Mesothelial cell of epicardium (in vitro differentiated cells): ENCODE data around the gene SLC6A19. TPM values are rescaled to one million over a fixed set of nuclear protein-coding genes. Genes with fewer than 3 reads are reported as not detected.

Experiments used
- DNase-seq, 2 experiments: peaks; one replicate each; pipeline ENCODE4 v3.0.0; 2021; ENCODE audit warnings: low spot score in 2 of 2; ENCODE audit not compliant: unreplicated experiment in 2 of 2
- H3K27ac Mint-ChIP-seq: 2 replicates; pipeline ENCODE4 v1.8.0; 2021; ENCODE audit warnings: mixed read lengths
- H3K27me3 Mint-ChIP-seq: 2 replicates; pipeline ENCODE4 v1.8.0; 2021; ENCODE audit warnings: low read depth, mixed read lengths
- H3K36me3 Mint-ChIP-seq: 2 replicates; pipeline ENCODE4 v1.8.0; 2021; ENCODE audit warnings: mixed read lengths
- H3K4me1 Mint-ChIP-seq: 2 replicates; pipeline ENCODE4 v1.8.0; 2021; ENCODE audit warnings: mixed read lengths
- H3K4me3 Mint-ChIP-seq: 2 replicates; pipeline ENCODE4 v1.8.0; 2021; ENCODE audit warnings: mild to moderate bottlenecking, moderate library complexity, mixed read lengths
- H3K9me3 Mint-ChIP-seq: 2 replicates; pipeline ENCODE4 v1.8.0; 2021; ENCODE audit warnings: mixed read lengths
- total RNA-seq: library from RNA; stranded (reverse); gene quantifications from 3 replicates; pipeline ENCODE4 v1.2.1, GENCODE V29; 2021
- TF ChIP-seq, protein P1 (sequence below): fragments of 200-600 bp; sonication (generic); IDR thresholded peaks from one replicate; pipeline ENCODE4 v1.5.0; 2021; ENCODE audit warnings: antibody characterized with exemption; ENCODE audit not compliant: unreplicated experiment

SLC6A19 gene
- total RNA-seq, 1 donor from 2014 or later, result not detected

DNA sequence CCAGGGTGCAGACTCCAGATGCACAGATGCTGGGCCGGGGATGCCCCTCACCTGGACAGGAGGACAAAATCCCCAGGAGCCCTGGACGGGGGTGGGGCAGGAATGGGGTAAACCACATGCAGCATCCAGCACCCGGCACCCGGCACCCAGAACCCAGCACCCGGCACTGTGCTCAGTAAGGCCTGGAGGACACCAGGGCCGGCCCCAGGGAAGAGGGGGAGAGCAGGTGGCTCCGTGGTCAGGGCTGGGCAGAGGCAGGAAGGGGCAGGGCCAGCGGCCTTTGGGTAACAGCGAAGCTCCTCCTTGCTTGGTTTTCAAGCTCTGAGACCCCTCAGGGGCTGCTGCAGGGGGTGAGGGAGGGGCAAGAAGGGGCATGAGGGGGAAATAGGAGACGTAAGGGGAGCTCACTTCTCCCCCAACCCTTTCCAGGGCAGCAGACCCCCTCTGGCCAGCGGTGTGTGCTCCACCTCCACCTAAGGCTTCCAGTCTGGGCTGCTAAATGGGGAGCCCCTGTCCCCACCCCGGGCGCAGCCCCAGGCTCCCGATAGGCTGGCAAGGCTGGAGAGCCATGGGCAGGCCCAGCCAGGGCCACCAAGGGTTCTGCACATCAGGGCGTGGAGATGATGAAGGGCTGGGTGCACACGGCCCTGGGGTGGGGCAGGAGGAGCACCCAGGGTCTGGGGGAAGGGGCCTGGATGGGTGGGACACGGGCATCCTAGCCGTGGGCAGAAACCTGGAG, 17.8 kb upstream of the SLC6A19 start:
- DNase-seq, result no peak
- H3K9me3 Mint-ChIP-seq, result no peaks in the 10 kb centered on the region
- no peak overlapping the region for H3K4me3 Mint-ChIP-seq
- H3K4me1 Mint-ChIP-seq, result no peaks in the 10 kb centered on the region
- TF ChIP-seq, protein P1, sequence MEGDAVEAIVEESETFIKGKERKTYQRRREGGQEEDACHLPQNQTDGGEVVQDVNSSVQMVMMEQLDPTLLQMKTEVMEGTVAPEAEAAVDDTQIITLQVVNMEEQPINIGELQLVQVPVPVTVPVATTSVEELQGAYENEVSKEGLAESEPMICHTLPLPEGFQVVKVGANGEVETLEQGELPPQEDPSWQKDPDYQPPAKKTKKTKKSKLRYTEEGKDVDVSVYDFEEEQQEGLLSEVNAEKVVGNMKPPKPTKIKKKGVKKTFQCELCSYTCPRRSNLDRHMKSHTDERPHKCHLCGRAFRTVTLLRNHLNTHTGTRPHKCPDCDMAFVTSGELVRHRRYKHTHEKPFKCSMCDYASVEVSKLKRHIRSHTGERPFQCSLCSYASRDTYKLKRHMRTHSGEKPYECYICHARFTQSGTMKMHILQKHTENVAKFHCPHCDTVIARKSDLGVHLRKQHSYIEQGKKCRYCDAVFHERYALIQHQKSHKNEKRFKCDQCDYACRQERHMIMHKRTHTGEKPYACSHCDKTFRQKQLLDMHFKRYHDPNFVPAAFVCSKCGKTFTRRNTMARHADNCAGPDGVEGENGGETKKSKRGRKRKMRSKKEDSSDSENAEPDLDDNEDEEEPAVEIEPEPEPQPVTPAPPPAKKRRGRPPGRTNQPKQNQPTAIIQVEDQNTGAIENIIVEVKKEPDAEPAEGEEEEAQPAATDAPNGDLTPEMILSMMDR, result no peak
- peaks cover 7% of the 10 kb centered on the region for H3K27me3 Mint-ChIP-seq
- H3K27ac Mint-ChIP-seq, result no peak overlapping the region
- H3K36me3 Mint-ChIP-seq, result no peaks in the 10 kb centered on the region

DNA sequence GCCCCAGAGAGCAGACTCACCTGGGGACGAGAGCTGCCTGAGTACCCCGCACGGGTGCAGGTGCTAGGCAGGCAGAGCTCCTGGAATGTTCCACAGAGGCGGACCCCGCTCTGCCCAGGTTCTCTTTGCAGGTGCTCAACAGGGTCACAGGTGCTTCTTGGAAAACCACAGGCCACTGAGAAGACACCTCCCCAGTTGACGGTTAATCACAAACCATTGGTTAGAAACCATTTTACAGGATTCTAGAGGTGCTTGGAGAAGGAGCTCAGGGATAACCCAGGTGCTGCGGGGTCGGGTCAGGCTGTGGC, 17.3 kb upstream of the SLC6A19 start:
- no peaks in the 10 kb centered on the region for H3K9me3 Mint-ChIP-seq
- H3K4me3 Mint-ChIP-seq, result no peak overlapping the region
- no peak overlapping the region for H3K27ac Mint-ChIP-seq
- peaks cover 11% of the 10 kb centered on the region for H3K27me3 Mint-ChIP-seq
- H3K36me3 Mint-ChIP-seq, result no peaks in the 10 kb centered on the region
- no peaks in the 10 kb centered on the region for H3K4me1 Mint-ChIP-seq
- no peak for DNase-seq
- TF ChIP-seq, protein P1, result no peak

DNA sequence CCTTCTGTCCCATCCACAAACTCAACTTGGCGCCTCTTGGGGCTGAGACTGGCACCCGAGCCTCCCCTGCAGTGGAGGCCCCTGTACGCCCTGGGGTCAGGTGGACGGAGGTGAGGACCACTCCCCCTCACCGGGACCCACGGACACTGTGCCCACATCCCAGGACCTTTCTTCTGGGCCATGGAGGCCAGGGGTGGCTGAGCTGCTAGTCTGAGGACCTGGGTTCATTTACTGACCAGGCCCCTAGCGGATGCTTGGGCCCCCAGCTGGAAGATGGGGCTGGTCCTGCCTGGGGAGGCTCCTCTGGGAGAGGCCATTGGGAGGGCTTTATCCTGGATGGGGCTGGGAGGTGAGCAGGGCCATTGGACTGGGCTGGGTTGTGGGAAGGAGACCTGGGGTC, 16.9 kb upstream of the SLC6A19 start:
- Mint-ChIP-seq H3K27me3 (peaks cover 13% of the 10 kb centered on the region), H3K36me3 (no peaks in the 10 kb centered on the region), H3K27ac (no peak overlapping the region), H3K4me1 (no peaks in the 10 kb centered on the region), H3K9me3 (no peaks in the 10 kb centered on the region), H3K4me3 (no peak overlapping the region)
- TF ChIP-seq, protein P1, result no peak
- DNase-seq, result no peak

DNA sequence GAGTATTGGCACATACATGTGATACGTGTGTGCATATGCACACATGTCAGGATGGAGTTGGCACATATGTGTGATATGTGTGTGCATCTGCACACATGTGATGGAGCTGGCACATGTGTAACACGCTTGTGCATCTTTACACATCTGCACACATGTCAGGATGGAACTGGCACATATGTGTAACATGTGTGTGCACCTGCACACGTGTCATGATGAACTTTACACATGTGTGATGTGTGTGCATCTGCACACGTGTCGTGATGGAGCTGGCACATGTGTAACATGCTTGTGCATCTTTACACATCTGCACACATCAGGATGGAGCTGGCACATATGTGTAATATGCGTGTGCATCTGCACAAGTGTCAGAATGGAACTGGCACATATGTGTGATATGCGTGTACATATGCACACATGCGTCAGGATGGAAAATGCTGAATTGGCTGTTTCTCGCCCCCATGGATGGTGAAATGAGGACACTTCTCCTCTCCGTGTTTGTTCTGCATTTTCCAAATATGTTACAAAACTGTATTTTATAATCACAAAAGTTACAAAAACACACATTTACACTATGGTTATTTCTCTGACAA, 16.3 kb upstream of the SLC6A19 start:
- TF ChIP-seq, protein P1, result no peak
- H3K4me3 Mint-ChIP-seq, result no peak overlapping the region
- DNase-seq, result no peak
- H3K36me3 Mint-ChIP-seq, result no peaks in the 10 kb centered on the region
- H3K4me1 Mint-ChIP-seq, result no peaks in the 10 kb centered on the region
- no peak overlapping the region for H3K27ac Mint-ChIP-seq
- peaks cover 15% of the 10 kb centered on the region for H3K27me3 Mint-ChIP-seq
- no peaks in the 10 kb centered on the region for H3K9me3 Mint-ChIP-seq

DNA sequence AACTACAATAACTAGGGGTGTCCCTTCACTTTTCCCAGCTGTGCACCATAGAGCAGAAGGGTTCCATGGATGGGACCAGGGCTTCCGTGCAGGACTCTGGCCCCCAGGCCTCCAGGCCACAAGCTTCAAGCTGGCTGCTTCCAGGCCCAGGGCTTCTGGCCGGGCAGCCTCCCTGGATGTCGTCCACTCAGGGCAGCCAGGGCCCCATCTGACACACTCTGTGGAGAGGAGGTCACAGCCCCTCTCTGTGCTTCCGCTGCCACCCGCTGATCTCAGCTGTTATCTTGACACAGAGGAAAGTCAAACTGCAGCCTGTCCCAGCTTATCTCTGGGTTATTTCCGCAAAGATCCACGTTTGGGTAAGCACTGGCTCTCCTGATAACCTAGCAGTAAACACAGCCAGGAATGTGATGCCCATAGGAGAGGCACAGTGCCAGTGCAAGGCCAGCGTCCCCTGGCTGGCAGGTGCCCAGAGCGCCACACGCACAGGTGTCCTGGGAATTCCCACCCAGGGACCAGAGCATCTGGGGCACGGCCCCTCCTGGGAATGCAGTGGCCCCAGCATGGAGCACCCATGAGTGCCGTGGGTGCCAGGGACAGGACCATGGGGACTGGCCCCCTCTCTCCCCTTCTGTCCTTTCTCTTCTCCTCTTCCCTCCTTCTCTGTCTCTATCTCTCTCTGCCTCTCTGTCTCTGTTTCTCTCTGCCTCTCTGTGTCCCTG, 15.6 kb upstream of the SLC6A19 start:
- no peak for DNase-seq
- H3K27ac Mint-ChIP-seq, result no peak overlapping the region
- no peak overlapping the region for H3K4me3 Mint-ChIP-seq
- H3K27me3 Mint-ChIP-seq, result peaks cover 21% of the 10 kb centered on the region
- no peaks in the 10 kb centered on the region for H3K9me3 Mint-ChIP-seq
- TF ChIP-seq, protein P1, result no peak
- no peaks in the 10 kb centered on the region for H3K36me3 Mint-ChIP-seq
- peaks cover 3% of the 10 kb centered on the region for H3K4me1 Mint-ChIP-seq
